CD14-positive monocyte (primary cell): Measurements from ENCODE around the gene ST6GALNAC3. TPM values are rescaled to one million over a fixed set of nuclear protein-coding genes. Genes with fewer than 3 reads are reported as not detected.

Source experiments
- DNase-seq, 3 donors: peaks; one replicate each; pipeline ENCODE4 v3.0.0-alpha.2; 2011 to 2022
- H2AFZ ChIP-seq: 2 replicates; pipeline ENCODE4 v1.6.0; 2012; ENCODE audit warnings: mild to moderate bottlenecking, low read depth, low read length, inconsistent platforms; ENCODE audit not compliant: insufficient read depth, poor library complexity, severe bottlenecking
- H3K27ac ChIP-seq, 2 donors: 1 replicate in 1 of 2; 2 replicates in 1 of 2; pipeline ENCODE4 v1.5.1; 2012 to 2013; ENCODE audit warnings: low read length in 2 of 2, control low read depth in 1 of 2, inconsistent platforms in 1 of 2, low read depth in 1 of 2, mild to moderate bottlenecking in 1 of 2
- H3K27me3 ChIP-seq, 2 donors: one replicate each; pipeline versions ENCODE4 v1.6.0 to v1.6.1; 2011 to 2013; ENCODE audit warnings: low read length in 2 of 2; ENCODE audit not compliant: control insufficient read depth in 2 of 2, insufficient read depth in 2 of 2
- H3K36me3 ChIP-seq, 2 donors: replicated peaks in 1 of 2; 1 replicate in 1 of 2; 2 replicates in 1 of 2; pipeline versions ENCODE4 v1.5.1 to v1.6.1; 2012 to 2013; ENCODE audit warnings: low read length in 2 of 2, control low read depth in 1 of 2, inconsistent platforms in 1 of 2, mild to moderate bottlenecking in 1 of 2; ENCODE audit not compliant: insufficient read depth in 2 of 2, control insufficient read depth in 1 of 2
- H3K4me1 ChIP-seq, 2 donors: 1 replicate in 1 of 2; 2 replicates in 1 of 2; pipeline versions ENCODE4 v1.5.1 to v1.6.1; 2012 to 2013; ENCODE audit warnings: low read length in 2 of 2, control low read depth in 1 of 2, inconsistent platforms in 1 of 2, mild to moderate bottlenecking in 1 of 2, moderate library complexity in 1 of 2; ENCODE audit not compliant: insufficient read depth in 2 of 2, control insufficient read depth in 1 of 2
- H3K4me2 ChIP-seq: replicated peaks from 2 replicates; pipeline ENCODE3; 2012; ENCODE audit warnings: low read length, moderate library complexity, mild to moderate bottlenecking; ENCODE audit not compliant: poor library complexity, severe bottlenecking; ENCODE audit errors: extremely low read depth
- H3K4me3 ChIP-seq, 3 experiments: fragments of 200-600 bp in 1 of 3; sonication (generic) in 1 of 3; replicated peaks in 1 of 3; 1 replicate in 2 of 3; 2 replicates in 1 of 3; pipeline ENCODE4 v1.5.1; 2011 to 2013; ENCODE audit warnings: low read length in 3 of 3, mild to moderate bottlenecking in 3 of 3, control low read depth in 2 of 3, low read depth in 2 of 3, inconsistent platforms in 1 of 3, moderate library complexity in 1 of 3
- H3K79me2 ChIP-seq: 2 replicates; pipeline ENCODE4 v1.6.0; 2012; ENCODE audit warnings: mild to moderate bottlenecking, control low read depth, inconsistent platforms, low read length, moderate library complexity; ENCODE audit not compliant: insufficient read depth
- H3K9ac ChIP-seq: 2 replicates; pipeline ENCODE4 v1.6.0; 2017; ENCODE audit warnings: low read length, mild to moderate bottlenecking; ENCODE audit not compliant: insufficient read depth, poor library complexity, severe bottlenecking
- H3K9me3 ChIP-seq, 2 donors: replicated peaks in 1 of 2; 1 replicate in 1 of 2; 2 replicates in 1 of 2; pipeline versions ENCODE4 v1.5.1 to v1.6.1; 2012 to 2013; ENCODE audit warnings: low read length in 2 of 2, control low read depth in 1 of 2; ENCODE audit not compliant: control insufficient read depth in 1 of 2, insufficient read depth in 1 of 2
- H4K20me1 ChIP-seq: 2 replicates; pipeline ENCODE4 v1.6.0; 2012; ENCODE audit warnings: mild to moderate bottlenecking, low read length, control low read depth, moderate library complexity; ENCODE audit not compliant: insufficient read depth
- H3K27ac Mint-ChIP-seq, 7 donors: one replicate each; pipeline ENCODE4 v1.8.0; 2020; ENCODE audit warnings: mild to moderate bottlenecking in 7 of 7, mixed read lengths in 7 of 7, moderate library complexity in 6 of 7, inconsistent platforms in 2 of 7
- H3K27me3 Mint-ChIP-seq, 3 donors: one replicate each; pipeline ENCODE4 v1.8.0; 2021 to 2022; ENCODE audit warnings: low read depth in 3 of 3, mild to moderate bottlenecking in 3 of 3, mixed read lengths in 3 of 3, moderate library complexity in 3 of 3, inconsistent platforms in 1 of 3
- H3K36me3 Mint-ChIP-seq, 2 donors: one replicate each; pipeline ENCODE4 v1.8.0; 2020; ENCODE audit warnings: mixed read lengths in 2 of 2, inconsistent platforms in 1 of 2, mild to moderate bottlenecking in 1 of 2
- H3K4me1 Mint-ChIP-seq: one replicate; pipeline ENCODE4 v1.8.0; 2020; ENCODE audit warnings: mild to moderate bottlenecking, mixed read lengths
- H3K4me3 Mint-ChIP-seq, 2 donors: one replicate each; pipeline ENCODE4 v1.8.0; 2020; ENCODE audit warnings: mild to moderate bottlenecking in 2 of 2, mixed read lengths in 2 of 2, moderate library complexity in 1 of 2
- H3K9me3 Mint-ChIP-seq, 7 donors: one replicate each; pipeline ENCODE4 v1.8.0; 2020 to 2022; ENCODE audit warnings: mixed read lengths in 7 of 7, mild to moderate bottlenecking in 6 of 7, moderate library complexity in 6 of 7, inconsistent platforms in 2 of 7
- WGBS: methylation state at CpG from one replicate; pipeline ENCODE4 v1.1.5; 2013; ENCODE audit warnings: missing lambda C conversion rate; ENCODE audit not compliant: insufficient coverage; 5-methylcytosine and 5-hydroxymethylcytosine counted together
- intact Hi-C, 2 donors: fragments of 100-400 bp; cut with micrococcal nuclease; formaldehyde crosslinking; loops; one replicate each; pipeline versions ENCODE4 v1.15.0 to v1.15.1; 2023
- polyA plus RNA-seq, 3 donors: library from polyadenylated mRNA; depleted of rRNA in 1 of 3; unstranded in 2 of 3; stranded (reverse) in 1 of 3; fragments of 300-500 nt in 2 of 3; fragments of >200 nt in 1 of 3; fragmentation: Illumina TruSeq in 2 of 3; gene quantifications; 1 replicate in 2 of 3; 2 replicates in 1 of 3; pipeline ENCODE4 v1.2.3, GENCODE V29; 2012 to 2021
- TF ChIP-seq, protein P1 (sequence below): fragments of 200-600 bp; IDR thresholded peaks from one replicate; pipeline ENCODE4 v1.8.0; 2022; ENCODE audit warnings: antibody characterized with exemption, mild to moderate bottlenecking

Gene ST6GALNAC3
- polyA plus RNA-seq, 3 donors, result 6.5 to 9.2 (median 7.6) TPM

- peaks cover 5% of the 10 kb centered on the region for H3K79me2 ChIP-seq
- no peak overlapping the region for H3K27ac ChIP-seq
- Mint-ChIP-seq H3K36me3 (peaks cover 0 to 2% of the 10 kb centered on the region in 2 donors), H3K4me3 (no peak overlapping the region), H3K27ac (no peak overlapping the region), H3K4me1 (peaks cover 24% of the 10 kb centered on the region), H3K9me3 (peaks cover 0 to 4% (median 0%) of the 10 kb centered on the region in 7 donors), H3K27me3 (peaks cover 0 to 2% (median 2%) of the 10 kb centered on the region in 3 donors)
- H3K36me3 ChIP-seq, result no peaks in the 10 kb centered on the region
- peaks cover 0 to 2% of the 10 kb centered on the region in 2 donors for H3K9me3 ChIP-seq
- no peak overlapping the region for H3K4me3 ChIP-seq
- no peak overlapping the region for H2AFZ ChIP-seq
- no peaks in the 10 kb centered on the region for H3K27me3 ChIP-seq
- H4K20me1 ChIP-seq, result peaks cover 42% of the 10 kb centered on the region
- H3K4me1 ChIP-seq, result no peaks in the 10 kb centered on the region
- no peak for DNase-seq
- TF ChIP-seq, protein P1, sequence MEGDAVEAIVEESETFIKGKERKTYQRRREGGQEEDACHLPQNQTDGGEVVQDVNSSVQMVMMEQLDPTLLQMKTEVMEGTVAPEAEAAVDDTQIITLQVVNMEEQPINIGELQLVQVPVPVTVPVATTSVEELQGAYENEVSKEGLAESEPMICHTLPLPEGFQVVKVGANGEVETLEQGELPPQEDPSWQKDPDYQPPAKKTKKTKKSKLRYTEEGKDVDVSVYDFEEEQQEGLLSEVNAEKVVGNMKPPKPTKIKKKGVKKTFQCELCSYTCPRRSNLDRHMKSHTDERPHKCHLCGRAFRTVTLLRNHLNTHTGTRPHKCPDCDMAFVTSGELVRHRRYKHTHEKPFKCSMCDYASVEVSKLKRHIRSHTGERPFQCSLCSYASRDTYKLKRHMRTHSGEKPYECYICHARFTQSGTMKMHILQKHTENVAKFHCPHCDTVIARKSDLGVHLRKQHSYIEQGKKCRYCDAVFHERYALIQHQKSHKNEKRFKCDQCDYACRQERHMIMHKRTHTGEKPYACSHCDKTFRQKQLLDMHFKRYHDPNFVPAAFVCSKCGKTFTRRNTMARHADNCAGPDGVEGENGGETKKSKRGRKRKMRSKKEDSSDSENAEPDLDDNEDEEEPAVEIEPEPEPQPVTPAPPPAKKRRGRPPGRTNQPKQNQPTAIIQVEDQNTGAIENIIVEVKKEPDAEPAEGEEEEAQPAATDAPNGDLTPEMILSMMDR, result no peak
- H3K9ac ChIP-seq, result no peak overlapping the region
- intact Hi-C loops, result no loop called here
- WGBS, result 100% methylated on average over 2 of the region's 4 CpGs
- H3K4me2 ChIP-seq, result no peak overlapping the region
Observed at GRCh38 chr1:76084029-76084627, 9.6 kb downstream of the ST6GALNAC3 start.

DNA sequence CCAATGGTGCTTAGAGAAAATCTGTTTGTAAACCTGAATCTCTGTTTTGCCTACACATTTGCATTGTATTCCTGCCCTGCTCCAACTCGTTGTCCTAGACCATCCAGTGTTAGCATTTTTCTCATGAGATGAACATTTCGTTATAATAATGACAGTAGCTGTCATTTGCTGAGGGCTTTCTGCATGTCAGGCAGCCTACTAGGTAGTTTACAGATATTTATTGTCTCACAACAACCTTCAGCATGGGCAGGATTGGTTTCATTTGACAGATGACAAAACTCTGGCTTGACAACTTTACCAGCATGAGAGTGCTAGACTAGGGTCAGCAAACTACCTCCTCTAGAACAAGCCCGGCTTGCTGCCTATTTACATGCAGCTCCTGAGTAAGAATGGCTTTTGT is 10.1 kb downstream of the ST6GALNAC3 start:
- Histone ChIP-seq H4K20me1 (peaks cover 40% of the 10 kb centered on the region), H3K4me3 (no peak overlapping the region), H3K36me3 (no peaks in the 10 kb centered on the region), H3K4me2 (no peak overlapping the region), H3K79me2 (peaks cover 5% of the 10 kb centered on the region), H3K9ac (no peak overlapping the region), H3K9me3 (peaks cover 0 to 2% of the 10 kb centered on the region in 2 donors), H3K4me1 (no peaks in the 10 kb centered on the region), H3K27me3 (no peaks in the 10 kb centered on the region), H3K27ac (no peak overlapping the region), H2AFZ (no peak overlapping the region)
- H3K4me1 Mint-ChIP-seq, result peaks cover 21% of the 10 kb centered on the region
- H3K36me3 Mint-ChIP-seq, result peaks cover 0 to 2% of the 10 kb centered on the region in 2 donors
- no peak overlapping the region for H3K27ac Mint-ChIP-seq
- H3K27me3 Mint-ChIP-seq, result peaks cover 0 to 2% (median 2%) of the 10 kb centered on the region in 3 donors
- intact Hi-C loops, result no loop called here
- H3K4me3 Mint-ChIP-seq, result no peak overlapping the region
- peaks cover 0 to 4% (median 0%) of the 10 kb centered on the region in 7 donors for H3K9me3 Mint-ChIP-seq
- no peak for DNase-seq
- TF ChIP-seq, protein P1, result no peak
- WGBS, result 100% methylated on average over 2 of the region's 3 CpGs
